Activated naive CD8-positive, alpha-beta T cell (primary cell): ENCODE measurements around the gene PHTF1.
"Not testable (repeated sequence)": the region's sequence is repeated elsewhere in the genome, so short reads cannot be mapped to it uniquely, and the experiment has no call there.

Experiments
- H3K27ac Mint-ChIP-seq: one replicate; pipeline ENCODE4 v1.8.0; 2021; ENCODE audit warnings: mixed read lengths
- H3K27me3 Mint-ChIP-seq: one replicate; pipeline ENCODE4 v1.8.0; 2021; ENCODE audit warnings: mixed read lengths
- H3K36me3 Mint-ChIP-seq: one replicate; pipeline ENCODE4 v1.8.0; 2021; ENCODE audit warnings: mixed read lengths
- H3K4me1 Mint-ChIP-seq: one replicate; pipeline ENCODE4 v1.8.0; 2021; ENCODE audit warnings: low read depth, mixed read lengths
- H3K4me3 Mint-ChIP-seq: one replicate; pipeline ENCODE4 v1.8.0; 2021; ENCODE audit warnings: mild to moderate bottlenecking, mixed read lengths
- H3K9me3 Mint-ChIP-seq: one replicate; pipeline ENCODE4 v1.8.0; 2021; ENCODE audit warnings: low read depth, mixed read lengths

The PHTF1 gene

DNA sequence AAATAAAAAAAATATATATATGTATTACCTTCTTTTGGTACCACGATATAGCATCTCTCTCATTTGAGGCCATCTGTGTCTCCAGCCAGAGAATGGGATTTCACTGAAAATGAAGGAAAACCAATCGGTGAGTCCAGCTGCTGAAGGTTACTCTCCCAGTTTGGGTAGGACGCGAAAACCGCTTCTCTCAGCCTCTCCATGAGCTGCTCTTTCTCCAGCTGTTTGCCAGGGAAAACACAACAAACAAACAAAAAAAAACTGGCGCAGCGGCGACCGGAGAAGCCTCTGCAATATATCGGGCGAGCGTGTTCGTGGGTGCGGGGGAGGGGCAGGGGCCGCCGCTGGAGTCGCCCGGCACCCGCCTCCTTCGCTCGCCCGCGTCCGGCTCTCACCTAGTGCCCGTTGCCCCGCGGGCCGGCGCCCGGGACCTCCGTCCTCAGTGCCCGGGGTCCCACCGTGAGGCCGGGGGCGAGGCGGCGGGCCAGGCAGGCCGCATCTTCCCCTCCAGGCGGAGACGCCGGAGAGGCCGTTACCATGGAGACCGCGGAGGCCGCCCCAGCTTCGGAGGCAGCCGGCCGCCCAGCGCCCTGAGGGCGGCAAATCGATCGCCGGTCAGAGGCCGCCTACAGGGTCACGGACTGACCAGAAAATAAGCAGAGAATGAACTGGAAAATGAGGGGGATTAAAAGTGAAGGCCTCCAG lies 504 bp downstream of the PHTF1 start:
- Mint-ChIP-seq H3K9me3 (no peaks in the 10 kb centered on the region), H3K27me3 (no peaks in the 10 kb centered on the region), H3K27ac (peak overlapping the region; percentile 87), H3K4me3 (peak overlapping the region; percentile 94), H3K4me1 (peaks cover 19% of the 10 kb centered on the region), H3K36me3 (peaks cover 2% of the 10 kb centered on the region)

GRCh38 chr1:113756461-113756860 lies 2.8 kb downstream of the PHTF1 start:
- H3K4me1 Mint-ChIP-seq = peaks cover 19% of the 10 kb centered on the region
- H3K27ac Mint-ChIP-seq = no peak overlapping the region
- no peak overlapping the region for H3K4me3 Mint-ChIP-seq
- H3K9me3 Mint-ChIP-seq = no peaks in the 10 kb centered on the region
- no peaks in the 10 kb centered on the region for H3K27me3 Mint-ChIP-seq
- peaks cover 2% of the 10 kb centered on the region for H3K36me3 Mint-ChIP-seq

DNA sequence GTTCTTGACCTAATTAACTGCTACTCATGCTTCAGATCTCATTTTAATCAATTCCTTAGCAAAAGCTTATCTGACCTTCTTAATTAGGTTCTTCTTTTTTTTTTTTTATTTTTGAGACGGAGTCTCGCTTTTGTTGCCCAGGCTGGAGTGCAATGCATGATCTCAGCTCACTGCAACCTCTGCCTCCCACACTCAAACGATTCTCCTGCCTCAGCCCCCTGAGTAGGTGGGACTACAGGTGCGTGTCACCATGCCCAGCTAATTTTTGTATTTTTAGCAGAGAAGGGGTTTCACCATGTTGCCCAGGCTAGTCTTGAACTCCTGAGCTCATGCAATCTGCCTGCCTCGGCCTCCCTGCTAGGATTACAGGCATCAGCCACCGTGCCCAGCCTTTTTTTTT lies 6.0 kb downstream of the PHTF1 start:
- H3K27me3 Mint-ChIP-seq, H3K36me3 Mint-ChIP-seq, H3K4me3 Mint-ChIP-seq, H3K27ac Mint-ChIP-seq, H3K9me3 Mint-ChIP-seq: not testable (repeated sequence)
- peaks cover 14% of the 10 kb centered on the region for H3K4me1 Mint-ChIP-seq

- H3K9me3 Mint-ChIP-seq = no peaks in the 10 kb centered on the region
- peaks cover 2% of the 10 kb centered on the region for H3K36me3 Mint-ChIP-seq
- no peaks in the 10 kb centered on the region for H3K27me3 Mint-ChIP-seq
- peaks cover 7% of the 10 kb centered on the region for H3K4me1 Mint-ChIP-seq
- H3K27ac Mint-ChIP-seq = no peak overlapping the region
- no peak overlapping the region for H3K4me3 Mint-ChIP-seq
Observed at GRCh38 chr1:113751516-113751915, 7.8 kb downstream of the PHTF1 start.

DNA sequence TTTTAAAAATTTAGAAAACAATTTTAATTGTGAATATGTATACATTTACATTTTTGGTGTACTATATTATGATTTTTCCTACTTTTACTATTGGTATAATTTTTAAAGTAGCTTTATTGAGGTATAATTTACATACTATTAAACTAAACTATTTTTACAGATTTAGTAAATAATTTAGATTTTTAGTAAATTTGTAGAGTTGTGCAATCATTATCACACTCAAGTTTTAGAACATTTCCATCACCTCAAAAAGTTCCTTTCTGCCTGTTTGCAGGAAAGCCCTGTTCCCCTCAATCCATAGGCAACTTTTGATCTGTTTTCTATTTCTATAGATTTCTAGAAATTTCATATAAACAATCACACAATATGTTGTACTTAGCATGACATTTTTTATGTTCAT lies 8.2 kb downstream of the PHTF1 start:
- Mint-ChIP-seq H3K36me3 (peaks cover 2% of the 10 kb centered on the region), H3K27ac (no peak overlapping the region), H3K4me1 (peaks cover 4% of the 10 kb centered on the region), H3K9me3 (no peaks in the 10 kb centered on the region), H3K4me3 (no peak overlapping the region), H3K27me3 (no peaks in the 10 kb centered on the region)

DNA sequence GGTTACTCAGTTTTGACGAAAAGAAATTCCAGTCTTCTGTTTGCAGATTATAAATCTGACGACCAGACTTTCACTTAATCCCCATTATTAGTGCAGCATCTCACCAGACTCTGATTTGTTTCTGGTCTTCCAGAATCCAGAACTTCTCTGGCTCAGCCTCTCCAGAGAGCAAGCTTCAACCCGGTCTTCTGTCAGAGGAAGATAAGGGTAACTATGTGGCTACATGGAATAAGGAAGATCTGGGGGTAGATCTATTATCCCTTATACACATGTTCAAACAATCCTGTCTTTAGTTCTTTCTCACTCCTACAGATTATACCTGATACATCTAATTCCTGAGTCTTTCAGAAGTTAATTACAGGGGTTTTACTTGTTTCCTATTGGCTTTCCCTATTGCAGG lies 9.9 kb downstream of the PHTF1 start:
- Mint-ChIP-seq H3K4me1 (no peaks in the 10 kb centered on the region), H3K27me3 (no peaks in the 10 kb centered on the region), H3K4me3 (no peak overlapping the region), H3K9me3 (no peaks in the 10 kb centered on the region), H3K36me3 (no peaks in the 10 kb centered on the region), H3K27ac (no peak overlapping the region)

- H3K36me3 Mint-ChIP-seq = no peaks in the 10 kb centered on the region
- H3K9me3 Mint-ChIP-seq = no peaks in the 10 kb centered on the region
- H3K4me1 Mint-ChIP-seq = peaks cover 3% of the 10 kb centered on the region
- H3K4me3 Mint-ChIP-seq = no peak overlapping the region
- no peak overlapping the region for H3K27ac Mint-ChIP-seq
- no peaks in the 10 kb centered on the region for H3K27me3 Mint-ChIP-seq
Observed at GRCh38 chr1:113747376-113747775, 11.9 kb downstream of the PHTF1 start.

GRCh38 chr1:113745425-113745824 lies 13.9 kb downstream of the PHTF1 start:
- Mint-ChIP-seq H3K27me3 (no peaks in the 10 kb centered on the region), H3K27ac (no peak overlapping the region), H3K9me3 (no peaks in the 10 kb centered on the region)

GRCh38 chr1:113744114-113744513 lies 15.2 kb downstream of the PHTF1 start:
- Mint-ChIP-seq H3K36me3 (no peaks in the 10 kb centered on the region), H3K4me1 (peaks cover 3% of the 10 kb centered on the region), H3K4me3 (no peak overlapping the region), H3K27me3 (no peaks in the 10 kb centered on the region), H3K9me3 (no peaks in the 10 kb centered on the region), H3K27ac (no peak overlapping the region)

More at GRCh38 chr1:113745425-113745824, 13.9 kb downstream of the PHTF1 start:
- Mint-ChIP-seq H3K4me3 (no peak overlapping the region), H3K4me1 (peaks cover 3% of the 10 kb centered on the region), H3K36me3 (no peaks in the 10 kb centered on the region)

DNA sequence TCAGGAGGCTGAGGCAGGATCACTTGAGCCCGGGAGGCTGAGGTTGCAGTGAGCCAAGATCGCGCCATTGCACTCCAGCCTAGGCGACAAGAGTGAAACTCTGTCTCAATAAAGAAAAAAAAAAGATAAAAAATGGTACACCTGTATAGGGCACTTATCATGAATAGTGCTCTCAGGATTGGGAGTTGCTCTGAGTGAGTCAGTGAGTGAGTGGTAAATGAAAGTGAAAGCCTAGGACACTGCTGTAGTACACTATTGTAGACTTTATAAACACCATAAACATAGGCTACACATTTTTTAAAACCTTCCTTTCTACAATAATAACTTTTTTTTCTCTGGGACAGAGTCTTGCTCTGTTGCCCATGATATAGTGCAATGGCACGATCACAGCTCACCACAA lies 16.8 kb downstream of the PHTF1 start:
- no peaks in the 10 kb centered on the region for H3K9me3 Mint-ChIP-seq
- no peak overlapping the region for H3K4me3 Mint-ChIP-seq
- H3K27ac Mint-ChIP-seq = no peak overlapping the region
- no peaks in the 10 kb centered on the region for H3K27me3 Mint-ChIP-seq
- peaks cover 3% of the 10 kb centered on the region for H3K4me1 Mint-ChIP-seq
- H3K36me3 Mint-ChIP-seq = no peaks in the 10 kb centered on the region

DNA sequence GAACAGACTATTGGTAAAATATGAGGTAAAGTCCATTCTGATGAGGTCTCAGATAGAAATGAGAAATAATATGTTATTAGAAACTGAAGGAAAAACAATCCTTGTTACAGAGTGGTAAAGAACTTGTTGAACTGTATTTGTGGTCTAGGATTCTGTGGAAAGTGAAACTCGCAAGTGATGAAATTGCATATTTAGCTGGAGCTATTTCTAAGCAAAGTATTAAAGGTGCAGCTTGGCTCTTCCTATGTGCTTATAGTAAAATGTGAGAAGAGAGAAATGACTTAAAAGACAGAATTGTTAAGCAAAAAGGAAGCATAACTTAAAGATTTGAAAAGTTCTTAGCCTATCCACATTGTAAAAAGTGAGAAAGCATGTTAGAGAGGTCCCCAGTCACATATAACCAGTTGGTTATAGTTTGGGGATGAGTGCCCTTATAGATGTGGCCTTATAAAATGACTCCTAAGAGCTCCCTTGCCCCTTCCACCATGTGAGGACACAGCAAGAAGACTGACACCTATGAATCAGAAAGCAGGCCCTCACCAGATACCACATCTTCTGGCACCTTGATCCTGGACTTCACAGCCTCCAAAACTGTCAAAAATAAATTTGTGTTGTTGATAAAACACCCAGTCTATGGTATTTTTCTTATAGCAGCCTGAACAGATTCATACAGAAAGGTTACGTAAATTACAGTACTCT lies 24.8 kb downstream of the PHTF1 start:
- Mint-ChIP-seq H3K4me3 (no peak overlapping the region), H3K9me3 (no peaks in the 10 kb centered on the region), H3K27ac (no peak overlapping the region), H3K36me3 (peaks cover 5% of the 10 kb centered on the region), H3K27me3 (no peaks in the 10 kb centered on the region), H3K4me1 (no peaks in the 10 kb centered on the region)

GRCh38 chr1:113732802-113733201 lies 26.5 kb downstream of the PHTF1 start:
- Mint-ChIP-seq H3K4me3 (no peak overlapping the region), H3K27ac (no peak overlapping the region), H3K9me3 (no peaks in the 10 kb centered on the region), H3K4me1 (no peaks in the 10 kb centered on the region), H3K36me3 (peaks cover 5% of the 10 kb centered on the region), H3K27me3 (no peaks in the 10 kb centered on the region)

GRCh38 chr1:113721010-113721409 lies 38.3 kb downstream of the PHTF1 start:
- H3K4me1 Mint-ChIP-seq = no peaks in the 10 kb centered on the region
- no peak overlapping the region for H3K27ac Mint-ChIP-seq
- H3K27me3 Mint-ChIP-seq = no peaks in the 10 kb centered on the region
- peaks cover 13% of the 10 kb centered on the region for H3K9me3 Mint-ChIP-seq
- H3K36me3 Mint-ChIP-seq = peaks cover 40% of the 10 kb centered on the region
- no peak overlapping the region for H3K4me3 Mint-ChIP-seq

DNA sequence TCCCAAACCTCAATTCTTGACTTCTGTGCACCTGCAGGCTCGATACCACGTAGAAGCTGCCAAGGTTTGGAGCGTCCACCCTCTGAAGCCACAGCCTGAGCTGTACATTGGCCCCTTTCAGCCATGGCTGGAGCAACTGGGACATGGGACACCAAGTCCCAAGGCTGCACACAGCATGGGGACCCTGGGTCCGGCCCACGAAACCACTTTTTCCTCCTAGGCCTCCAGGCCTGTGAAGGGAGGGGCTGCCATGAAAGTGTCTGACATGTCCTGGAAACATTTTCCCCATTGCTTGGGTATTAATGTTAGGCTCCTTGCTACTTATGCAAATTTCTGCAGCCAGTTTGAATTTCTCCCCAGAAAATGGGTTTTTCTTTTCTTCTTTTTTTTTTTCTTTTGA lies 40.7 kb downstream of the PHTF1 start:
- H3K36me3 Mint-ChIP-seq = peaks cover 32% of the 10 kb centered on the region
- not testable (repeated sequence) for H3K4me3 Mint-ChIP-seq, H3K27ac Mint-ChIP-seq, H3K27me3 Mint-ChIP-seq, H3K4me1 Mint-ChIP-seq
- H3K9me3 Mint-ChIP-seq = peaks cover 13% of the 10 kb centered on the region

- not testable (repeated sequence) for H3K4me1 Mint-ChIP-seq, H3K27ac Mint-ChIP-seq, H3K4me3 Mint-ChIP-seq, H3K27me3 Mint-ChIP-seq
- H3K9me3 Mint-ChIP-seq = peaks cover 13% of the 10 kb centered on the region
- peaks cover 31% of the 10 kb centered on the region for H3K36me3 Mint-ChIP-seq
Observed at GRCh38 chr1:113717506-113717905, 41.8 kb downstream of the PHTF1 start.
